NCI-H1930 (cell line): Measurements from ENCODE around the gene PLA2G7.

Experiments
- DNase-seq, 2 experiments: peaks; one replicate each; lab custom pipeline; 2025; lab: John Stamatoyannopoulos, UW

PLA2G7 gene

DNA sequence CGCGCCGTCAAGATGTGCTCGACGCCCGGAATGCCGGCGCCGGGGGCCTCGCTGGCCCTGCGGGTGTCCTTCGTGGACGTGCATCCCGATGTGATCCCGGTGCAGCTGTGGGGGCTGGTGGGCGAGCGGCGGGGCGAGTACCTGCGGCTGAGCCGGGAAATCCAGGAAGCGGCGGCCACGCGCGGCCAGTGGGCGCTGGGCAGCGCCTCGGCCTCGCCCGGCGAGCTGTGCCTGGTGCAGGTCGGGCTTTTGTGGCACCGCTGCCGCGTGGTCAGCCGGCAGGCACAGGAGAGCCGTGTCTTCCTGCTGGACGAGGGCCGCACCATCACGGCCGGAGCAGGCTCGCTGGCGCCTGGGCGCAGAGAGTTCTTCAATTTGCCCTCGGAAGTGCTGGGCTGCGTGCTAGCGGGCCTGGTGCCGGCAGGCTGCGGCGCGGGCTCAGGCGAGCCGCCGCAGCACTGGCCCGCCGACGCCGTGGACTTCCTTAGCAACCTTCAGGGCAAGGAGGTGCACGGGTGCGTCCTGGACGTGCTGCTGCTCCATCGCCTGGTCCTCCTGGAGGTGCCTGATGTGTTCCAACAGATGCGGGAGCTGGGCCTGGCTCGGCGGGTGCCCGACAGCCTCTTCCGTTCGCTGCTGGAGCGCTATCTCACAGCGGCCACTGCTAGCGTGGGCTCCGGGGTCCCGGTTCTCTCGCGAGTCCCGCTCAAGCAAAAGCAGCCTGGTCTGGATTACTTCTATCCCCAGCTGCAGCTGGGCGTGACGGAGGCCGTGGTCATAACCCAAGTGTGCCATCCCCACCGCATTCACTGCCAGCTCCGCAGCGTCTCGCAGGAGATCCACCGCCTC is 46.8 kb downstream of the PLA2G7 start:
- DNase-seq: no peak

DNA sequence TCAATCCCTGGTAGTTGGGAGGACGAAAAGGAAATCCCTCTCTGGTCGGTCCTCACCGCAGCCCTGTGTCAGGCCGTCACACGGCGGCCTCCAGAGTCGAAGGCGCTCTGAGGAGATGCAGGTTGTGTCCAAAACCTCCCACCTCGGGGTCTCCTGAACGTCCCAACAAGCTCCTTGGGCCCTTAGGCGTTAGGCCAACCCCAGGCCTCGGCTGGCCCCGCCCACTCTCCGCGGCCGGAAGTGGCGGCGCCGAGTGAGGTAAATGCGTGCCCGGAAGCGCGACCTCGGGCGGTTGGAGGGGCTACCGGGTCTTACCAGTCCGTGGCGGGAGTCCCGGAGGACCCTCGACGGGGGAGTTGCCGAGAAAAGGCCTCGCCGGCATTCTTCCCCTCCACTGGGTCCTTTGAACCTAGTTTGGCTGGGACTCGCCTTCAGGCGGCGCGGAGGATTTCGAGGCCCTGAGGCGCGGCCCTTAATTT is 47.5 kb downstream of the PLA2G7 start, which contains the start of gene TDRD6:
TSS of gene TDRD6 (plus strand) at position 267 of the 479 bp plus-strand sequence. CDS start 244 bp downstream, outside the sequence.
- DNase-seq: no peak

DNA sequence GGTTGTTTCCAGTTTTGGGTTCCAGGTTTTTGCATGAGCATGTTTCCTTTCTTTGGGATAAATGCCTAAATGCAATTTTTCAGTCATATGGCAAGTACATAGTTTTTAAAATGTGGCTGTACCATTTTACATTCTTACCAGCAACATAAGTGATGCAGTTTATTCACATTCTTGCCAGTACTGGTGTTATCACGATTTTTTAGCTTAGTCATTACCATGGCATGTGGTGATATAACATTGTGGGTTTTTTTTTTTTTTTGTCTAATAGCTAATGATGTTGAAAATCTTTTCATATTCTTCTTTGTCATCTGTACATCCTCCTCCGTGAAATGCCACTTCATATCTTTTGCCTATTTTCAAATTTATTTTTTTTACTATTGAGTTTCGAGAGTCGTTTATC is 50.4 kb downstream of the PLA2G7 start:
- no peak for DNase-seq

DNA sequence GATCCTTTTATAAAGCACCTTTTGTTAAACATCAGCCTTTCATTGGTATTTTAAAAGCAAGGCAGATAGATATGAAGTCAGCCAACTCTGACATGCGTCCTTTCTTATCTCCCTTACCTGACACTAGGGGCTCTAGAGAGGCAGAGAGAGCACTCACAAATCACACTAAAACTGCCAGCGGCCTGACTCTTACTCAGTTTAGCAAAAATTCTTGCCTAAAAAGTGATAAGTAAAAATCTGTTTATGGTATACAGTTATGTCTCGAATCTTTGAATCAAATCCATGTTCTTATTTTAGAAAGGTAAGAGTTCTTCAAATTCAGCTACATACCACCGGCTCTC is 57.9 kb downstream of the PLA2G7 start:
- DNase-seq: no peak

DNA sequence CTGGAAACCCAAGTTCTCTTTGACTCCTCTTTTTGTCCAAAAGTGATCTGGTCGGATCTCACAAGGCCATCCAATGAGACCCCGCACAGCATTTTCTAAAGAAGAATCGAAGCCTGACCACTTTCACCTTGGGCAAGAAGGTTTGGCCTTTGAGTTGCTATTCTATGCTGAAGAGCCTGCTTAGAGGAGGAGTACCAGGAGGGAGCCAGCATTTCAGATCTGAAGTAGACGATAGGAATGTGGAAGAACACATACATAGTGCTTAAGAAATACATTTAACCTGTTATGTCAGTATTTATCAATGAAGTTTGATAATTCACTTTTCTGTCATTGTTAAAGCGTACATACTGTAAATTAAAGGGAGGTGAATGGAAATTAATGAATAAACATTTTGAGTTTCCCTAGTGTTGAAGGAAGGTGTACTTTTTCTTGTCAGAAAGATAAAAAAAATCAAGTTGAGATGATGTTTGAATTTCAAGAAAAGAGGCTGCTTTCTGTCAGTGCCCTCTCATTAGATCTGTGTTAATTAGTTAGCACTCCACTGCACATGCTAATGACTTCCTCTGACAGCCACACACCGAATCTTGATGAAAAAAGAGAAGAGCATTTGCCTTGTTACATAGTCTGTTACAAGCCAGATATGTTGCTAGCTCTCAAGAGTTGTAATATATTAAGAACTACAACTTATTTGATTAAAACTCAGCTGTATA is 58.4 kb downstream of the PLA2G7 start:
- no peak for DNase-seq

DNA sequence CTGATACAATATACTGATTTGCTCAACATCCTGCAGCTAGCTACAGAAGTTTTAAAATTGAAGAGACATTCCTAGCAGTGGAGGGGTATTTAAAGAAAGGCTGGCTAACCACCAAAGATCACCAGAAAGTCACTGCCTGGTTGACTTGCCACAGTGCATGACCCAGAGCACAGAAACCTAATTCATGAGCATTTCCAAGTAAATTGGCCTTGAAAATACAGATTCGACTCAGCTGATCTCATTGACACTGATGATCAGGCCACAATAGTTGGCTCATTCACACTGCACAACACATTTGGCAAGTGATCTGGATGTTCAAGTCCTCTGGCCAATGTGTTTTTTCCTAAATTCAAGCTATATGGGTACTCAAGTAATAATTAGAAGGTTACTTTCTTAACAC is 60.8 kb downstream of the PLA2G7 start:
- no peak for DNase-seq

DNA sequence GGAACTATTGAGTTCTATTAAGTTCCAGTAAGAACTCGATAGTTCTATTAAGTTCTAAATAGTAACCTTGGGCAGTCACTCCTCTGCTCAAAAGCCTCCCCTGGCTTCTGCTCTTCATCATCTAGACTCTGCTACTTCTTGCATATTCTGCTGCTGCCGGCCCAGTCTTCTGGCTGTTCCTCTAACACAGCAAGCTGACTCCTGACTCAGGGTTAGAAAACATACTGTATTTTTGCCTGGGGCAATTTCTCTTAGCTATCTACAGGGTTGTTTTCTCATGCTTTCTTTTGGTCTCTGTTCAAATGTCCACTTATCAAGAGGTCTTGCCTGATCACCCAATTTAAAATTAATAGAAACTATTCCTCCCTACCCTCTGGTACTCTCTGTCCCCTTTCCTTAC is 67.8 kb downstream of the PLA2G7 start:
- DNase-seq: no peak

DNA sequence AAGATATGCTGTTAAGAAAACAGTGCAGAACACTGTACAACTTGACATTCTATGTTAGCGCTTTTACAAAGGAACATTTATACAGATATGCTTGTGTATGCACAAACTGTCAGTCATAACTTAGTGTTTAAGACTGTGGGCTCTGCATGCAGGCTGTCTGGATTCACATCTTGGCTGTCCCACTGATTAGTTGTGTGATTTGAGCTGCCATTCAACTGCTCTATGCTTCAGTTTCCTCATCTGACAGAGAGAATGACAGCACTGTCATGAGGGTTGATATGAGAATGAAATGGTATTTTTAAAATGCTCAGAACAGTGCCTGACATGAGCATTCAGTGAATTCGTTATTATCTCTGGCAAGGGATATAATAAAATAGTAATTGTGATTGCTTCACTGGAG is 73.7 kb downstream of the PLA2G7 start:
- DNase-seq: no peak

DNA sequence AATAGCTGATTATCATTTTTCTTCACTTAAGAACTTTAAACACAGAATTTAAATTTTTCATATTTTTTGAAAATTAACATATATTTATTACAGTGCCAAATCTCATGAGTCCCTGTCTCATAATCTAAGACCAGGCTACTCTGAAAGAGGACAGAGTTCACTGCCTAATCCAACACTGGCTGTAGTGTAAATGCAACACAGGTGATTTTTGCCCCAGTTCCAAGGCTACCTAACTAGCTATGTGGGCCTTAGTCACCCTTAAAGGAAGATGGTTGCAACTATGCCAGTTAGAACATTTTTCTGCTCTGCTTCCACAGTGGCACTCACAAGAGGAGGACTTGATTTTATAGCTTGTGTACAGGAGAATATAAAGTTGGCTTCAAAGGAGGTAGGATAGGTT is 77.5 kb downstream of the PLA2G7 start:
- DNase-seq: no peak

DNA sequence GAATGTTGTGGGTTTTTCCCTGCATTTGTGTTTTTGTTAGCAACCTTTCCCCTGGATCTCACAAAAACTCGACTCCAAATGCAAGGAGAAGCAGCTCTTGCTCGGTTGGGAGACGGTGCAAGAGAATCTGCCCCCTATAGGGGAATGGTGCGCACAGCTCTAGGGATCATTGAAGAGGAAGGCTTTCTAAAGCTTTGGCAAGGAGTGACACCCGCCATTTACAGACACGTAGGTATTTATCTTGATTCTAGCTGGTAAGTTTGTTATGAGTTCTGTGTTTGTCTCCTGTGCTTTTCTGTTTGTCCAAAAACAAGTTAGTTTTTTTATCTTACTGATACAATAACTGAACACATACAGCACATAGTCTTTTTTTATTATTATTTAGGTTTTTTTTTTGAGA is 79.4 kb downstream of the PLA2G7 start:
- no peak for DNase-seq
